SHP77 treated with DMSO at 0.1 percent for 48 hours (cell line): ENCODE data around the gene KASH5.

Source experiments
- DNase-seq: peaks from one replicate; lab custom pipeline; 2025; lab: John Stamatoyannopoulos, UW

KASH5 gene

GRCh38 chr19:49387936-49388372 is at the start of gene KASH5:
Gene KASH5 (plus strand): TSS chr19:49388249. CDS start chr19:49390884, 2,635 bp downstream.
- no peak for DNase-seq

- no peak for DNase-seq
These were observed 49.3 kb upstream of the KASH5 start for GRCh38 chr19:49338691-49339300.

- no peak for DNase-seq
These were observed 48.6 kb upstream of the KASH5 start for GRCh38 chr19:49339301-49340068.

GRCh38 chr19:49340069-49340864 is 47.8 kb upstream of the KASH5 start:
- no peak for DNase-seq

DNA sequence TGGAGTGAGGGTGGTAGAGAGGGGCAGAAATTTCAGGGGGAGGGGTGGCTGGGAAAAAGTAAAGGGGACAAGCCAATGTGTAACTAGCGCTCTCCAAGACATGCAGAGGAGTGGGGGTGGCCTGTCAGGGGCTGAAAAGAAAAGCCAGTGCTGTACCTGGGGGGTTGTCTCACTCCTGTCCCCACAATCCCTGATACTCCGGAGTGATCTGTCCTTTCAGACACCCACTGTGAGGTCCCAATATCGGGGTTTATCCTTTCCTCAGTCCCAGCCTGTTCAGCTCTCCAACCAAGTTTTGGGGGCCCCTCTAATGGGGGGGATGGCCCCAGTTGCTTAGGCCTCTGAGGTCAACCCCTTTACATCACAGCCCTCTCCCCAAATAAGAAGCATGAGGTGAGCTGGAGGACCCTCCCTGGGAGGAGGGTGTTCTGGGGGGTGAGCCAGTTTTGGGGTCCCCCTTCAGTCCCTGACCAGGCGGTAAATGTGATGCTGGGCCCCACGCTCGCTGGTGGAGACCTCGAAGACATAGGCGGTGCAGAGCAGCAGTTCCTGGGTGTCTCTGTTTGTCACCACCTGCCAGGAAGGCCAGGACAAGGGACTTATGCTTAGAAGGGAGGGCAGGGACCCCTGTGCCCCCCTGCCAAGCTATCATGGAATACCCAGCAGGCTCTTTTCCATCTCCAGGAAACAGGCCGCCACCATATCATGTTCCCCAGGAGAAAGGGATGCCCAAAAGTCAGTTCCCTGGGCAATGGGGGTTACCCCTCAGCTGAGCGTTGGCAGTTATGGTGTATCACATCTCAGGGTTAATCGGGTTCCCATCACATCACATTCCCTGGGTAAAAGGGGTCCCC is 47.0 kb upstream of the KASH5 start:
- DNase-seq, result no peak

GRCh38 chr19:49342291-49342721 is 45.7 kb upstream of the KASH5 start:
- DNase-seq, result no peak

- DNase-seq, result no peak
These were observed 44.9 kb upstream of the KASH5 start for GRCh38 chr19:49343123-49343522.

- DNase-seq, result no peak
These were observed 43.3 kb upstream of the KASH5 start for GRCh38 chr19:49344505-49345423.

- DNase-seq, result no peak
These were observed 40.9 kb upstream of the KASH5 start for GRCh38 chr19:49347191-49347590.

- no peak for DNase-seq
These were observed 40.2 kb upstream of the KASH5 start for GRCh38 chr19:49347835-49348234.

DNA sequence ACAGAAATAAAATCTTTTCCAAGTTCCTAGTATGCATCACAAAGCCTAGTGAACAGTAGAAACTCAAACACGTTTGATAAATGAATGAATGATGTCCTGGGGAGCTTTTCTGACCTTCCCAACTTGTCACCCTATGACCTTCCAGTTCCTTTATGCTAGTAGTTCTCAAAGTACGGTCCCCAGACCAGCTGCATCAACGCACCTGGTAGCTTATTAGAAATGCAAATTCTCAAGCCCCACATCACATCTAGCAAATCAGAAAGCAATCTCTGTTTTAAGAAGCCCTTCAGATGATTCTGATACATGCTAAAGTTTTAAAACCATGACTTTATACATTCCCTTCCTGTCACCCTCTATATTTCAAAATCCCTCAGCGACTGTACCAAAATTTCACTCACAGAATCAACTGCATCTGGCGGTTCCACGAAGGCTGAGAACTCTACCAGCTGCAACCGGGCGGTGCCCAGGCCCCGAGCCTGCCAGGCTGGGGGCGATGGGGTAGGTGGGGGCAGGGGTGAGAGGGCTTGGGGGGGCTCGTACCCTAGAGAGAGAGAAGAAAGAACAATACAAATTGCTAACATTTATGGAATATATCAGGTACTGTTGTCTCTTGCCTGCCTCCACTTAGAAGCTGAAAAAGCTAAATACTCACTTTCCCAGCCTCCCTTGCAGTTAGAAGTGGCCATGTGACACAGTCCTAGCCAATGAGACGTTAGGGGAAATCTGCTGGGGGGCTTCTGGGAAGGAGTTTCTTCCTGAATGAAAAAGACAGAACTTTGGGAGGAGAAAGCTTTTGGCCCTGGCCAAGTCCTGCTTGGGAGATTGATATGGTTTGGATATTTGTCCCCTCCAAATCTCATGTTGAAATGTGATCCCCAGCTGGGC is 39.5 kb upstream of the KASH5 start:
- no peak for DNase-seq

DNA sequence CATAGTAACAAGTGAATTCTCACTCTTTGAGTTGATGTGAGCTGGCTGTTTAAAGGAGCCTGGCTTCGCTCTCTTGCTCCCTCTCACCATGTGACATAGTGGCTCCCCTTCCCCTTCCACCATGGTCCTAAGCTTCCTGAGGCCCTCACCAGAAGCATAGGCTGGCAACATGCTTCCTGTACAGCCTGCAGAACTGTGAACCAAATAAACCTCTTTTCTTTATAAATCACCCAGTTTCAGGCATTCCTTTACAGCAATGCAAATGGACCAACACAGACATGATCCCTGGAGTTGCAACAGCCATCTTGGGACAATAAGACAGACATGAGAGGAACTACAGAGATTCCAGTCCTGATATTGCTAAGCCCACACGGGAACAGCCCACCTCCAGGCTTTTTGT is 38.5 kb upstream of the KASH5 start:
- no peak for DNase-seq

DNA sequence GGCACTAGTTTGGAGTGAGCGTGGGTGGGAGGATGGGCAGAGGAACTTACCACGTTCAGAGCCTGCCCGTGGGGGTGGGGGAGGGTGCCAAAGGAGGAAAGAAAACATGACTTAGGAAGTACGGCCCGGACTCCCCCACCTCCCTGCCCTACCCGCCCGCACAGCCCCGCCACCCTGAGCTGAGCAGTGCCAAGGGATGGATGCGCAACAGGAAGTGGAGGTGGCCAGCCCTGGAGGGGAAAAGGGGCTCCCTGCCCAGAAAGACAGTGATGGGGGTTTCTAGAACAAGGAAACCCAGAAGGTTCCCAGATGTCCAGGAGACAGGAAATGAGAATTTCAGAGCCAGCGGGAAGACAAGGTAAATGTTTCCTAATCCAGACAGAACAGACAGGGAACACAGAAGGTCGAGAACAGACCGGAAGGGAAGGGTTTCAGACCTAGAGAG is 32.1 kb upstream of the KASH5 start:
- no peak for DNase-seq

DNA sequence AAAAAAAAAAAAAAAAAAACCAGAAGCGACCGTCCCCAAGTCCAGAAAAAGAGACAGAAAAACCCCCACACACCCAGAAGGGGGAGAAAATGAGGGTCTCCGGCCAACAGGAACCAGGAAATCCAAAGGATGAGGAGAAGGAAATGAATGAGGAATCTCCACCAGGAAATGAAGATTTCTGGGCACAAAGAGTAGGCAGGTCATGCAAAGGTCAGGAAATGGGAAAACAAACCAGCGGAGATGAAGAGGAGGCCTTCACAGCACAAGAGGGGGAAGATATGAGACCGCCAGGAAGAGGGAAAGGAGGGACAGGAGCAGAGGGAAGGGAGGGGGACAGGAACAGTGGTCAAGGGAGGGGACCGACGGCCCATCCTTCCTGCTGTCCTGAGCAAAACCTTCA is 31.7 kb upstream of the KASH5 start:
- no peak for DNase-seq

DNA sequence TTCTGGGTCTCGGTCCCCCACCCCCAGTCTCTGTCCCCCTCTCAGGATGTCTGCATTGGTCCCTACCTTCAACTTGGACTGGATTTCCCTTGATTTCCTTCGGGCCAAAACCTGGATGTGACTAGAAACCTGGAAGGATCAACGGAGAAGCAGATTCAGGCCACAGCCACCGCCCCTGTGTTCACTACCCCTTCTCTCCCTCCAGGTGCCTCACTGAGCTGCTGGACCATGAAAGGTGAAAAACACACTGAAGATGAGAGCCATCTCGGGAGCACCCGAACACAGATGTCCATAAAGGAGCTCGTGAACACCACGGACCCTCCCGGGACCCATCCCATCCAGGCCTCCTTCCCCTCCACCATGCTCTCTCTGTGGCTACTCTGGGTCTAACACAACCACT is 30.9 kb upstream of the KASH5 start:
- DNase-seq, result no peak

DNA sequence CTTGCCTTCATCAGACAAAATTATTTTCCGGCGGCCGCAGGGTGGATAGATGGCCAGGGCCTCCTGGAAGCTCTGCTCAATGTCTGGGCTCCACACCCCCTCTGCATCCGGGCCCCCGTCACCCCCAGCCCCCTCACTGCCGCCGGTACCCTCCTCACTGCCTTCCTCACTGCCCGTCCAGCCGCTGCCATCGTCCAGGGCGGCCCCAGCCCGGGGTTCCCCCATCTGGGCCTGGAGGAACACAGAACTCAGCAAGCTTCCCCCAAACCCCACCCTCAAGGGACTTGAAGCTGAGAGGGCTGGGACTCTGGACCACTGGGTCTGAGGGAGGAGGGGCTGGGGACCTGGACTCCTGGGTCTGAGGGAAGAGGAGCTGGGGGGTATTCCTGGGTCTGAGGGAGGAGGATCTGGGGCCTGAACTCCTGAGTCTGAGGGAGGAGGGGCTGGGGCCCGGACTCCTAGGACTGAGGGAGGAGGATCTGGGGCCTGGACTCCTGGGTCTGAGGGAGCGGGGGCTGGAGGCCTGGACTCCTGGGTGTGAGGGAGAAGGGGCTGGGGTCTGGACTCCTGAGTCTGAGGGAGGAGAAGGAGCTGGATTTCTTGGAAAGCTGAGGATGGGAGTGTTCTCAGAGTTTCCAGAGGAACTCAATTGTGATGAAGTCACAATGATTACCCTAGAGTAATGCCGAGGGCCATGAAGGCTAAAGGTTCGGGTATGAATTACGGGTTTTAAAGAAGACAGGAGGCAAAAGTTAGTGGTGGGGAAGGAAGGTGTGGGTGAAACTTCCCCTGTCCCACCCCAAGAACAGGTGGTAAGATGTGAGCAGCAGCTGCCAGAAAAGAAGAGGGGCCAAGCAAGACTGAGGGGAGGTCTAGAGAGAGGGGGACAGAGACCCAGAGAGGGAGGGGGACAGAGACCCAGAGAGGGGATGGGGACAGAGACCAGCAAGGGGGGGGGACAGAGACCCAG is 27.9 kb upstream of the KASH5 start:
- DNase-seq, result no peak

GRCh38 chr19:49361438-49362047 is 26.5 kb upstream of the KASH5 start:
- no peak for DNase-seq
